NT2/D1 (cell line): ENCODE measurements around the gene WIZ.

Source experiments
- YY1 ChIP-seq: IDR thresholded peaks from 2 replicates; pipeline ENCODE4 v1.6.1; 2011; ENCODE audit not compliant: insufficient read length, insufficient read depth
- ZNF274 ChIP-seq: IDR thresholded peaks from 2 replicates; pipeline ENCODE4 v1.6.1; 2011; ENCODE audit warnings: mild to moderate bottlenecking, low read depth, low read length

- TF ChIP-seq YY1, result no peak
- no peak for TF ChIP-seq ZNF274
Observed at GRCh38 chr19:15381429-15381828, 68.3 kb downstream of the WIZ start.
